Central memory CD8-positive, alpha-beta T cell (primary cell): Measurements from ENCODE around the gene DRAP1.

Experiments used
- ATAC-seq: fragments of 150-1000 bp; cut with Tn5 transposase; replicated peaks from 2 replicates; pipeline ENCODE4 v1.10.0; 2022; ENCODE audit warnings: mild to moderate bottlenecking, moderate FRiP score, moderate number of reproducible peaks; ENCODE audit not compliant: poor library complexity, severe bottlenecking; ENCODE audit errors: extremely low read depth
- DNase-seq, 2 donors: peaks; one replicate each; pipeline ENCODE4 v3.0.0; 2021; ENCODE audit warnings: low spot score in 2 of 2
- H3K27ac Mint-ChIP-seq: one replicate; pipeline ENCODE4 v1.8.0; 2022; ENCODE audit warnings: low read depth, mild to moderate bottlenecking, moderate library complexity, mixed read lengths
- H3K27me3 Mint-ChIP-seq: one replicate; pipeline ENCODE4 v1.8.0; 2022; ENCODE audit warnings: mixed read lengths
- H3K36me3 Mint-ChIP-seq: one replicate; pipeline ENCODE4 v1.8.0; 2022; ENCODE audit warnings: mild to moderate bottlenecking, moderate library complexity, mixed read lengths; ENCODE audit not compliant: insufficient read depth
- H3K4me1 Mint-ChIP-seq: one replicate; pipeline ENCODE4 v1.8.0; 2022; ENCODE audit warnings: mixed read lengths
- H3K4me3 Mint-ChIP-seq: one replicate; pipeline ENCODE4 v1.8.0; 2022; ENCODE audit warnings: mild to moderate bottlenecking, moderate library complexity, mixed read lengths
- H3K9me3 Mint-ChIP-seq: one replicate; pipeline ENCODE4 v1.8.0; 2022; ENCODE audit warnings: mixed read lengths

Gene DRAP1

GRCh38 chr11:65900899-65901180, 18.4 kb upstream of the DRAP1 start:
- DNase-seq, result no peak
- peaks cover 9% of the 10 kb centered on the region for H3K36me3 Mint-ChIP-seq
- ATAC-seq, result no peak
- peak overlapping the region; percentile 61 for H3K4me3 Mint-ChIP-seq
- H3K27me3 Mint-ChIP-seq, result no peaks in the 10 kb centered on the region
- no peaks in the 10 kb centered on the region for H3K9me3 Mint-ChIP-seq
- H3K27ac Mint-ChIP-seq, result no peak overlapping the region
- peaks cover 11% of the 10 kb centered on the region for H3K4me1 Mint-ChIP-seq

GRCh38 chr11:65903068-65903481, 16.2 kb upstream of the DRAP1 start:
- ATAC-seq, result no peak
- peaks cover 10% of the 10 kb centered on the region for H3K4me1 Mint-ChIP-seq
- DNase-seq, result no peak
- no peaks in the 10 kb centered on the region for H3K27me3 Mint-ChIP-seq
- H3K9me3 Mint-ChIP-seq, result no peaks in the 10 kb centered on the region
- H3K27ac Mint-ChIP-seq, result no peak overlapping the region
- peaks cover 9% of the 10 kb centered on the region for H3K36me3 Mint-ChIP-seq
- H3K4me3 Mint-ChIP-seq, result no peak overlapping the region

GRCh38 chr11:65903715-65904114, 15.5 kb upstream of the DRAP1 start:
- no peaks in the 10 kb centered on the region for H3K27me3 Mint-ChIP-seq
- peaks cover 8% of the 10 kb centered on the region for H3K4me1 Mint-ChIP-seq
- H3K4me3 Mint-ChIP-seq, result no peak overlapping the region
- no peak overlapping the region for H3K27ac Mint-ChIP-seq
- peaks cover 9% of the 10 kb centered on the region for H3K36me3 Mint-ChIP-seq
- DNase-seq (no peak), ATAC-seq (no peak)
- H3K9me3 Mint-ChIP-seq, result no peaks in the 10 kb centered on the region

- Mint-ChIP-seq H3K4me1 (peaks cover 6% of the 10 kb centered on the region), H3K36me3 (peaks cover 6% of the 10 kb centered on the region), H3K4me3 (no peak overlapping the region), H3K27ac (no peak overlapping the region), H3K9me3 (no peaks in the 10 kb centered on the region), H3K27me3 (peaks cover 4% of the 10 kb centered on the region)
- no peak for ATAC-seq
- no peak for DNase-seq
These were observed 12.6 kb upstream of the DRAP1 start for GRCh38 chr11:65906602-65907001.

- Mint-ChIP-seq H3K4me1 (no peaks in the 10 kb centered on the region), H3K36me3 (no peaks in the 10 kb centered on the region), H3K27me3 (peaks cover 8% of the 10 kb centered on the region), H3K9me3 (no peaks in the 10 kb centered on the region), H3K4me3 (no peak overlapping the region), H3K27ac (no peak overlapping the region)
- ATAC-seq (no peak), DNase-seq (no peak)
These were observed 11.3 kb upstream of the DRAP1 start for GRCh38 chr11:65907878-65908277.

GRCh38 chr11:65911682-65912568, 7.3 kb upstream of the DRAP1 start:
- peaks cover 21% of the 10 kb centered on the region for H3K4me1 Mint-ChIP-seq
- peak overlapping the region; percentile 35 for H3K27ac Mint-ChIP-seq
- peaks cover 3% of the 10 kb centered on the region for H3K36me3 Mint-ChIP-seq
- H3K4me3 Mint-ChIP-seq, result no peak overlapping the region
- H3K27me3 Mint-ChIP-seq, result peaks cover 8% of the 10 kb centered on the region
- no peak for DNase-seq
- ATAC-seq, result no peak
- no peaks in the 10 kb centered on the region for H3K9me3 Mint-ChIP-seq

GRCh38 chr11:65912845-65913244, 6.4 kb upstream of the DRAP1 start:
- no peak for ATAC-seq

GRCh38 chr11:65915101-65915820, 4.0 kb upstream of the DRAP1 start:
- Mint-ChIP-seq H3K27me3 (peaks cover 8% of the 10 kb centered on the region), H3K36me3 (peaks cover 12% of the 10 kb centered on the region), H3K27ac (peak overlapping the region; percentile 67), H3K4me1 (peaks cover 31% of the 10 kb centered on the region), H3K4me3 (peak overlapping the region; percentile 40), H3K9me3 (no peaks in the 10 kb centered on the region)
- no peak for ATAC-seq
- no peak for DNase-seq

More at GRCh38 chr11:65912845-65913244, 6.4 kb upstream of the DRAP1 start:
- Mint-ChIP-seq H3K27me3 (peaks cover 8% of the 10 kb centered on the region), H3K9me3 (no peaks in the 10 kb centered on the region), H3K4me3 (no peak overlapping the region), H3K36me3 (peaks cover 3% of the 10 kb centered on the region), H3K4me1 (peaks cover 25% of the 10 kb centered on the region), H3K27ac (no peak overlapping the region)
- no peak for DNase-seq

- H3K27me3 Mint-ChIP-seq, result peaks cover 8% of the 10 kb centered on the region
- DNase-seq (no peak), ATAC-seq (no peak)
- peaks cover 13% of the 10 kb centered on the region for H3K36me3 Mint-ChIP-seq
- no peak overlapping the region for H3K27ac Mint-ChIP-seq
- peak overlapping the region; percentile 91 for H3K4me3 Mint-ChIP-seq
- no peaks in the 10 kb centered on the region for H3K9me3 Mint-ChIP-seq
- H3K4me1 Mint-ChIP-seq, result peaks cover 33% of the 10 kb centered on the region
These were observed 3.4 kb upstream of the DRAP1 start for GRCh38 chr11:65915821-65916251.

GRCh38 chr11:65916391-65916790, 2.8 kb upstream of the DRAP1 start:
- no peak for ATAC-seq
- Mint-ChIP-seq H3K4me1 (peaks cover 33% of the 10 kb centered on the region), H3K27me3 (peaks cover 6% of the 10 kb centered on the region), H3K4me3 (peak overlapping the region; percentile 91), H3K36me3 (peaks cover 13% of the 10 kb centered on the region), H3K27ac (peak overlapping the region; percentile 15), H3K9me3 (no peaks in the 10 kb centered on the region)
- no peak for DNase-seq

GRCh38 chr11:65917077-65917433, 2.2 kb upstream of the DRAP1 start:
- H3K27me3 Mint-ChIP-seq, result no peaks in the 10 kb centered on the region
- DNase-seq (no peak), ATAC-seq (no peak)
- peak overlapping the region; percentile 91 for H3K4me3 Mint-ChIP-seq
- H3K4me1 Mint-ChIP-seq, result peaks cover 33% of the 10 kb centered on the region
- peak overlapping the region; percentile 15 for H3K27ac Mint-ChIP-seq
- no peaks in the 10 kb centered on the region for H3K9me3 Mint-ChIP-seq
- peaks cover 17% of the 10 kb centered on the region for H3K36me3 Mint-ChIP-seq

GRCh38 chr11:65917434-65918210, 1.6 kb upstream of the DRAP1 start:
- H3K27me3 Mint-ChIP-seq, result no peaks in the 10 kb centered on the region
- H3K36me3 Mint-ChIP-seq, result peaks cover 17% of the 10 kb centered on the region
- H3K4me3 Mint-ChIP-seq, result peak overlapping the region; percentile 91
- DNase-seq (no peak), ATAC-seq (no peak)
- peak overlapping the region; percentile 15 for H3K27ac Mint-ChIP-seq
- H3K9me3 Mint-ChIP-seq, result no peaks in the 10 kb centered on the region
- H3K4me1 Mint-ChIP-seq, result peaks cover 33% of the 10 kb centered on the region
